ENCODE data around the gene NEK4. TPM values are rescaled to one million over a fixed set of nuclear protein-coding genes. Genes with fewer than 3 reads are reported as not detected.

The NEK4 gene
- total and polyA plus RNA-seq, 10 of the 15 experiments (the other 5 are each of a cell fraction or from before 2014, with no cell fraction given), result 7.0 to 29.1 (median 16.4) TPM

- Histone ChIP-seq H3K4me1 (ENCODE audit: control insufficient read depth, insufficient read depth, low read length) (no peaks in the 10 kb centered on the region), H3K79me2 (ENCODE audit: control insufficient read depth, insufficient read depth, low read length) (no peaks in the 10 kb centered on the region), H3K4me2 (ENCODE audit: control insufficient read depth, insufficient read depth) (no peak overlapping the region), H3K27me3 (replicated peaks in 1 of 2; ENCODE audit: control insufficient read depth in 2 of 2, insufficient read depth in 2 of 2, low read length in 1 of 2) (no peaks in the 10 kb centered on the region; a peak in 1 of 4 replicates), H3K9ac (ENCODE audit: control insufficient read depth, insufficient read depth, low read length) (no peak overlapping the region), H3K4me3 (no peak overlapping the region), H4K20me1 (ENCODE audit: control insufficient read depth, insufficient read depth) (no peaks in the 10 kb centered on the region), H3K36me3 (ENCODE audit: control insufficient read depth in 2 of 2, insufficient read depth in 2 of 2, low read length in 1 of 2) (no peaks in the 10 kb centered on the region), H3K9me3 (replicated peaks; ENCODE audit: control insufficient read depth, insufficient read depth, low read length) (no peaks in the 10 kb centered on the region), H3K27ac (ENCODE audit: control insufficient read depth, insufficient read depth) (no peak overlapping the region), H2AFZ (ENCODE audit: control insufficient read depth, low read depth, low read length) (no peak overlapping the region)
- no peak for TF ChIP-seq ZNF207 (IDR thresholded peaks at IDR 0.05; ENCODE audit: borderline replicate concordance)
- TF ChIP-seq ATF7 (IDR thresholded peaks at IDR 0.05; ENCODE audit: low read depth), result no peak
- no peak for TF ChIP-seq TCF12 (IDR thresholded peaks at IDR 0.05; ENCODE audit: low read depth, low read length)
- no peak for TF ChIP-seq HCFC1 (IDR thresholded peaks at IDR 0.05; ENCODE audit: low read length)
- no peak for TF ChIP-seq USF2 (IDR thresholded peaks at IDR 0.05; ENCODE audit: borderline replicate concordance, low read depth, low read length)
- TF ChIP-seq EGR1 (IDR thresholded peaks at IDR 0.05; ENCODE audit: borderline replicate concordance in 1 of 2, low read depth in 2 of 2, low read length in 2 of 2), result no peak
- TF ChIP-seq BRCA1 (IDR thresholded peaks at IDR 0.05; ENCODE audit: low read depth, low read length), result no peak
- TF ChIP-seq RBBP5 (conservative IDR thresholded peaks at IDR 0.05), result no peak
- no peak for TF ChIP-seq ZBTB33 (IDR thresholded peaks at IDR 0.05)
- no peak for DNase-seq (ENCODE audit: low read depth, low spot score)
- POLR2A ChIA-PET, result no interaction called here
- in situ Hi-C loops (cut with MboI) (no loop called here), intact Hi-C loops (cut with micrococcal nuclease; ENCODE audit: unreplicated experiment) (no loop called here)
- FAIRE-seq, result no peak
- CTCF ChIA-PET, result no interaction called here
- RAD21 ChIA-PET (ENCODE audit: unreplicated experiment), result no interaction called here
- 43% methylated on average over 9 of the region's 9 CpGs for WGBS (ENCODE audit: insufficient coverage, insufficient replicate concordance, low lambda C conversion rate, missing lambda C conversion rate)
- no TSS peak for BruUV-seq (replicated peaks)
- no peak for ATAC-seq
- SMC1A ChIA-PET (ENCODE audit: uncharacterized antibody, unreplicated experiment), result no interaction called here
These were observed 25.7 kb upstream of the NEK4 start for GRCh38 chr3:52796411-52796810.

Measured in GM12878 (cell line).